ENCODE data around the gene TYRO3. TPM values are rescaled to one million over a fixed set of nuclear protein-coding genes. Genes with fewer than 3 reads are reported as not detected.
"Not testable (repeated sequence)": the region's sequence is repeated elsewhere in the genome, so short reads cannot be mapped to it uniquely, and the experiment has no call there.

TYRO3 gene
- total RNA-seq, 1 donor from 2014 or later = 0.22 TPM

DNA sequence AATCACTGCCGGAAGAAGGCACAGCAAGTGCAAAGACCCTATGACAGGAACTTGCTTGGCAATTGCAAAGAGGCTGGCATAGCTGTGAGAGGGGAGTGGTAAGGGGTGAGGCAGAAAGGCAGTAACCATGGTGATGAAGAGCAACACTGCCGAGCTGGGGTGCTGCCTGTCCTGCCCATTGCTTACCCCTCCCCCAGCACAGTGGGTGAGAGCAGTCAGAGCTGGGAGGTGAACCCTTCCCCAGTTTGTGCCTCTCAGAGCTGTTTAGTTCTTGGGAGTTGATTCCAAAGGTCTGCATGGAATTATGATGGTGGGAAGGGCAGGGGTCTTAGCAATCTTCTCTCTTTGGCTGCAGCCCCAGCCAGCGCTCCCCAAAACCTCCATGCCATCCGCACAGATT is 8.8 kb downstream of the TYRO3 start:
- Mint-ChIP-seq H3K4me1 (no peaks in the 10 kb centered on the region), H3K4me3 (no peak overlapping the region), H3K27me3 (peaks cover 8% of the 10 kb centered on the region), H3K27ac (no peak overlapping the region), H3K9me3 (no peaks in the 10 kb centered on the region), H3K36me3 (ENCODE audit: low read depth) (no peaks in the 10 kb centered on the region)
- CTCF ChIA-PET = no interaction called here
- ATAC-seq (ENCODE audit: low read depth) (no peak), DNase-seq (no peak)
- intact Hi-C loops (cut with micrococcal nuclease) = no loop called here
- POLR2A ChIA-PET = no interaction called here
- TF ChIP-seq, protein P1, sequence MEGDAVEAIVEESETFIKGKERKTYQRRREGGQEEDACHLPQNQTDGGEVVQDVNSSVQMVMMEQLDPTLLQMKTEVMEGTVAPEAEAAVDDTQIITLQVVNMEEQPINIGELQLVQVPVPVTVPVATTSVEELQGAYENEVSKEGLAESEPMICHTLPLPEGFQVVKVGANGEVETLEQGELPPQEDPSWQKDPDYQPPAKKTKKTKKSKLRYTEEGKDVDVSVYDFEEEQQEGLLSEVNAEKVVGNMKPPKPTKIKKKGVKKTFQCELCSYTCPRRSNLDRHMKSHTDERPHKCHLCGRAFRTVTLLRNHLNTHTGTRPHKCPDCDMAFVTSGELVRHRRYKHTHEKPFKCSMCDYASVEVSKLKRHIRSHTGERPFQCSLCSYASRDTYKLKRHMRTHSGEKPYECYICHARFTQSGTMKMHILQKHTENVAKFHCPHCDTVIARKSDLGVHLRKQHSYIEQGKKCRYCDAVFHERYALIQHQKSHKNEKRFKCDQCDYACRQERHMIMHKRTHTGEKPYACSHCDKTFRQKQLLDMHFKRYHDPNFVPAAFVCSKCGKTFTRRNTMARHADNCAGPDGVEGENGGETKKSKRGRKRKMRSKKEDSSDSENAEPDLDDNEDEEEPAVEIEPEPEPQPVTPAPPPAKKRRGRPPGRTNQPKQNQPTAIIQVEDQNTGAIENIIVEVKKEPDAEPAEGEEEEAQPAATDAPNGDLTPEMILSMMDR (IDR thresholded peaks at IDR 0.05) = no peak

DNA sequence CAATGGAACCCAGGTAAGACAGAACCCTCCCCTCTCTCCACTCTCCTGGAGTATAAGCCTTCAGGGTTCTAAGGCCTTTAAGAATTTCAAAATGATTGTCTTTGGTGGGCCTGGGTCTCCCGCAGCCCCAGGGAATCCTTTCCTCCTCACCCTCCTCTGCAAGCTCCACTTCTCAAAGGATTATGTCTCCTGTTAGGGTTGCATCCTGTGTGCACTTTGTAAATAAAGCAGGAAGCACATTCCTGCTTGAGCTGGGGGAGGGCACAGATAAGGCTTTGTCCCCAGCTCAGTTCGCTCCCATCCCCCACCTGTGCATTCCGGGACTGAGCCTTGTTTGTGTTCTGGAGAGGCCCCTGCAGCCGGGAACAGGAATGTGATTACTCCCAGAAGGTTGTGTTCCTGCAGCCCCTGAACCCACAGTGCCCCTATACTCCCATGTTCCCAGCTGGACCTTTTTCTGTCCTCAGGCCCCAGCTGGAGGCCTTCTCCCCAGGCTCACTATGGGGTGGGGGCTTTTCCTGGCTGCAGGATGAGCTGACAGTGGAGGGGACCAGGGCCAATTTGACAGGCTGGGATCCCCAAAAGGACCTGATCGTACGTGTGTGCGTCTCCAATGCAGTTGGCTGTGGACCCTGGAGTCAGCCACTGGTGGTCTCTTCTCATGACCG is 9.5 kb downstream of the TYRO3 start:
- no peak overlapping the region for H3K27ac Mint-ChIP-seq
- ChIA-PET CTCF (no interaction called here), POLR2A (no interaction called here)
- H3K36me3 Mint-ChIP-seq (ENCODE audit: low read depth) = no peaks in the 10 kb centered on the region
- DNase-seq = no peak
- TF ChIP-seq, protein P1 (IDR thresholded peaks at IDR 0.05) = no peak
- no peak overlapping the region for H3K4me3 Mint-ChIP-seq
- no peaks in the 10 kb centered on the region for H3K4me1 Mint-ChIP-seq
- no peaks in the 10 kb centered on the region for H3K9me3 Mint-ChIP-seq
- H3K27me3 Mint-ChIP-seq = peaks cover 8% of the 10 kb centered on the region
- intact Hi-C loops (cut with micrococcal nuclease) = no loop called here
- no peak for ATAC-seq (ENCODE audit: low read depth)

DNA sequence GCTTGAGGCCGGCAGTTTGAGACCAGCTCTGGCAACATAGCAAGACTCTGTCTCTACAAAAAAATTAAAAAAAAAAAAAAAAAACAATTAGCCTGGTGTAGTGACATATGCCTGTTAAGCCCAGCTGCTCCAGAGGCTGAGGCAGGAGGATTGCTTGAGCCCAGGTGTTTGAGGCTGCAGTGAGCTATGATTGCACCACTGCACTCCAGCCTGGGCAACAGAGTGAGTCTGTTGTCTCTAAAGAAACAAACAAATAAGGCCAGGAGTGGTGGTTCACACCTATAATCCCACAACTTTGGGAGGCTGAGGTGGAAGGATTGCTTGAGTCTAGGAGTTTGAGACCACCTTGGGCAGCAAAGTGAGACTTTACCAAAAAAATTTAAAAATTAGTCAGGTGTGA is 10.2 kb downstream of the TYRO3 start:
- DNase-seq; H3K4me3 Mint-ChIP-seq; POLR2A ChIA-PET; H3K9me3 Mint-ChIP-seq; H3K36me3 Mint-ChIP-seq (ENCODE audit: low read depth); H3K4me1 Mint-ChIP-seq; H3K27ac Mint-ChIP-seq; ATAC-seq (ENCODE audit: low read depth); CTCF ChIA-PET; H3K27me3 Mint-ChIP-seq; intact Hi-C loops (cut with micrococcal nuclease): not testable (repeated sequence)

DNA sequence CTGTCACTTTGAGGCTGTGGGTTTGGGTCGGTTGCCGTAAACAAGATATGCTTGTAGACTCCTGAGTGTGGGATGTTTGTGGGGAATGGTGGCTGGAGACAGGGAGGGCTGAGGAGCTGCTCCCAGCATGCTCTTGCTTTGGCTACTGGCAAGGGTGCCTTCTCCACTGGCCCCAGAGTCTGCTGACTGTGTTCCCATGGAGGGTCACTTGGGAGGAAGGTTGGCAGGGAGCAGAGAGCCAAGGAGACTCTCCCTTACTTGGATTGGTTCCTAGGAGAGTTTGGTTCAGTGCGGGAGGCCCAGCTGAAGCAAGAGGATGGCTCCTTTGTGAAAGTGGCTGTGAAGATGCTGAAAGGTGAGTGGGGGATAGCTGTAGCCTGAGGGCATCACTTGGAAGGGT is 11.8 kb downstream of the TYRO3 start:
- TF ChIP-seq, protein P1 (IDR thresholded peaks at IDR 0.05) = no peak
- DNase-seq (no peak), ATAC-seq (ENCODE audit: low read depth) (no peak)
- H3K36me3 Mint-ChIP-seq (ENCODE audit: low read depth) = no peaks in the 10 kb centered on the region
- no peak overlapping the region for H3K4me3 Mint-ChIP-seq
- H3K4me1 Mint-ChIP-seq = no peaks in the 10 kb centered on the region
- H3K9me3 Mint-ChIP-seq = no peaks in the 10 kb centered on the region
- H3K27me3 Mint-ChIP-seq = peaks cover 3% of the 10 kb centered on the region
- ChIA-PET POLR2A (no interaction called here), CTCF (no interaction called here)
- intact Hi-C loops (cut with micrococcal nuclease) = no loop called here
- H3K27ac Mint-ChIP-seq = no peak overlapping the region

DNA sequence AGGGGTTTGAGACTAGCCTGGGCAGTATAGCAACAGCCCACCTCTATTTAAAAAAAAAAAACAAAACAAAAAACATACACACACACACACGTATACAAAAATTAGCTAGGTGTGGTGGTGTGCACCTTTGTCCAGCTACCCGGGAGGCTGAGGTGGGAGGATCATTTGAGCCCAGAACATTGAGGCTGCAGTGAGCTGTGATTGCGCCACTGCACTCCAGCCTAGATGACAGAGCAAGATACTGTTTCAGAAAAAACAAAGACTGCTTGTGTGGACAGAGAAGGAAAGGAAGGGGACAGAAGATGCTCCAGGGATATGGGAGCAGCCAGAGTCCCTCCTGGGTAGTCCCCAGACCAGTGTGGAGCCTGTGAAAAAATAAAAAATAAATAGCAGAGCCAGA is 12.9 kb downstream of the TYRO3 start:
- H3K4me1 Mint-ChIP-seq = no peaks in the 10 kb centered on the region
- H3K27ac Mint-ChIP-seq = no peak overlapping the region
- intact Hi-C loops (cut with micrococcal nuclease) = no loop called here
- H3K27me3 Mint-ChIP-seq = peaks cover 3% of the 10 kb centered on the region
- H3K36me3 Mint-ChIP-seq (ENCODE audit: low read depth) = no peaks in the 10 kb centered on the region
- no peak for DNase-seq
- POLR2A ChIA-PET = no interaction called here
- CTCF ChIA-PET = no interaction called here
- TF ChIP-seq, protein P1 (IDR thresholded peaks at IDR 0.05) = no peak
- no peak overlapping the region for H3K4me3 Mint-ChIP-seq
- ATAC-seq (ENCODE audit: low read depth) = no peak
- no peaks in the 10 kb centered on the region for H3K9me3 Mint-ChIP-seq

DNA sequence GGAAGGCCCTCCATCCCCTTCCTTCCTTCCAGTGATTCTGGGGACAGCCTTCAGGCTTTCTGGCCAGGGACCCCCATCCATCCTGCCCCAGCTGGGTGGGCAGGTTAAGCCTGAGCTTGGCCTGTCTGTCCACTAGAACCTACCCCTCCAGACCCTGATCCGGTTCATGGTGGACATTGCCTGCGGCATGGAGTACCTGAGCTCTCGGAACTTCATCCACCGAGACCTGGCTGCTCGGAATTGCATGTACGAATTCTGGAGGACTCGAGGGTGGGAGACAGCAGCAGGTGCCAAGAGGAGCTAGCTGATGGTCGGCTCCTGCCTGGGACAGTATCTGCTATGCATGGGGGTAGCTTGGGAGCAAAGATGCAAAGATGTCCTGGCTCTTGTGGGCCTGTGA is 13.9 kb downstream of the TYRO3 start:
- ChIA-PET POLR2A (no interaction called here), CTCF (no interaction called here)
- Mint-ChIP-seq H3K27me3 (peaks cover 3% of the 10 kb centered on the region), H3K4me3 (no peak overlapping the region), H3K4me1 (no peaks in the 10 kb centered on the region), H3K9me3 (no peaks in the 10 kb centered on the region), H3K27ac (no peak overlapping the region), H3K36me3 (ENCODE audit: low read depth) (no peaks in the 10 kb centered on the region)
- DNase-seq = no peak
- TF ChIP-seq, protein P1 (IDR thresholded peaks at IDR 0.05) = no peak
- intact Hi-C loops (cut with micrococcal nuclease) = no loop called here
- ATAC-seq (ENCODE audit: low read depth) = no peak
